LNCAP (cell line): ENCODE measurements around the gene SLC51A.

Experiments
- TF ChIP-seq, protein P1 (sequence below): fragments of 450-650 bp; IDR thresholded peaks from 2 replicates; pipeline ENCODE4 v1.5.1; 2017; ENCODE audit warnings: mild to moderate bottlenecking

SLC51A gene

DNA sequence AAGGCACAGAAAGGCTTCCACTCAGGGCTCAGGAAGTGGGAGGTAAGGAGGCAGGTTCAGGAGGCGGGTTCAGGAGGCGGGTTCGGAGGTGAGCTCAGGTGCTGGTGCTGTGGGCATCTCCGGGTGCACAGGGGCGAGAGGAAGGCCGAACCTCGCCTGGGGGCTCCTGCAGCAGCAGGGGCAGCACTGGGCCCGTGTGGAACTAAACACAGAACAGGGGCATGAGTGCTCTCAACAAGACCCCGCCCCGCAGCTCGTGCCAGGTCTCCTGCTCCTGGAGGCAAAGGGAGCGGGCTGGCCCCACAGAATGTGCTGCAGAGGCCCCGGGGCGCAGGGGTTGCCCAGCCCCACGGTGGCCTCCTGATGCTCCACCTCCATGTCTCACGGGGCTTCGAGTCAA, 18.8 kb upstream of the SLC51A start:
- TF ChIP-seq, protein P1, sequence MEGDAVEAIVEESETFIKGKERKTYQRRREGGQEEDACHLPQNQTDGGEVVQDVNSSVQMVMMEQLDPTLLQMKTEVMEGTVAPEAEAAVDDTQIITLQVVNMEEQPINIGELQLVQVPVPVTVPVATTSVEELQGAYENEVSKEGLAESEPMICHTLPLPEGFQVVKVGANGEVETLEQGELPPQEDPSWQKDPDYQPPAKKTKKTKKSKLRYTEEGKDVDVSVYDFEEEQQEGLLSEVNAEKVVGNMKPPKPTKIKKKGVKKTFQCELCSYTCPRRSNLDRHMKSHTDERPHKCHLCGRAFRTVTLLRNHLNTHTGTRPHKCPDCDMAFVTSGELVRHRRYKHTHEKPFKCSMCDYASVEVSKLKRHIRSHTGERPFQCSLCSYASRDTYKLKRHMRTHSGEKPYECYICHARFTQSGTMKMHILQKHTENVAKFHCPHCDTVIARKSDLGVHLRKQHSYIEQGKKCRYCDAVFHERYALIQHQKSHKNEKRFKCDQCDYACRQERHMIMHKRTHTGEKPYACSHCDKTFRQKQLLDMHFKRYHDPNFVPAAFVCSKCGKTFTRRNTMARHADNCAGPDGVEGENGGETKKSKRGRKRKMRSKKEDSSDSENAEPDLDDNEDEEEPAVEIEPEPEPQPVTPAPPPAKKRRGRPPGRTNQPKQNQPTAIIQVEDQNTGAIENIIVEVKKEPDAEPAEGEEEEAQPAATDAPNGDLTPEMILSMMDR, result no peak

DNA sequence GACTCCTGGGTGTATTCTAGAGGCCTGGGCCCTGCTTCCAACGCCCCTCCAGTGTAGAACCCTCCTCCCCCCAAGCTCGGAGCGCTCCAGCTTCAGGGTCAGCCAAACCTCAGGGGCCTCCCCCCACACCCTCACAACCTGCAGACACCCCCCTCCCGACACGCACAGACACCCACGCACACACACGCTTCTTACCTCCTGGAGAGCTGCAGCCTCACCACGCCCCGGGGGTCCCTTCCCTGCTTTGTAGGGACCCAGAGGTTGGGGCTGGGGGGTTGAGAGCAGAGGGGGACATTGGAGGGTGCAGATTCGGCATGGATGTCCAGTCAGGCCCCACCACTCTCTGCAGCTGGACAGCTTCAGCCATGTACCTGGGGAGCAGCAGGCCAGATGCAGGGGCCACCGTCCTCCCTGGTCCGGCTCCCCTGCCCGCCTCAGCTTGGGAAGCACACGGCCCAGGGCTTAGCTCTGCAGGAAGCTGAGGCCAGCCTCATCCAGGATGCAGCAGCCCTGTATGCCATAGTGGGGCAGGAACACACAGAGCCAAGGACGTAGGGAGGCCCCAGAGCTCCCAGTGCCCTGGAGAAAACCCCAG, 18.2 kb upstream of the SLC51A start:
- TF ChIP-seq, protein P1, result no peak

DNA sequence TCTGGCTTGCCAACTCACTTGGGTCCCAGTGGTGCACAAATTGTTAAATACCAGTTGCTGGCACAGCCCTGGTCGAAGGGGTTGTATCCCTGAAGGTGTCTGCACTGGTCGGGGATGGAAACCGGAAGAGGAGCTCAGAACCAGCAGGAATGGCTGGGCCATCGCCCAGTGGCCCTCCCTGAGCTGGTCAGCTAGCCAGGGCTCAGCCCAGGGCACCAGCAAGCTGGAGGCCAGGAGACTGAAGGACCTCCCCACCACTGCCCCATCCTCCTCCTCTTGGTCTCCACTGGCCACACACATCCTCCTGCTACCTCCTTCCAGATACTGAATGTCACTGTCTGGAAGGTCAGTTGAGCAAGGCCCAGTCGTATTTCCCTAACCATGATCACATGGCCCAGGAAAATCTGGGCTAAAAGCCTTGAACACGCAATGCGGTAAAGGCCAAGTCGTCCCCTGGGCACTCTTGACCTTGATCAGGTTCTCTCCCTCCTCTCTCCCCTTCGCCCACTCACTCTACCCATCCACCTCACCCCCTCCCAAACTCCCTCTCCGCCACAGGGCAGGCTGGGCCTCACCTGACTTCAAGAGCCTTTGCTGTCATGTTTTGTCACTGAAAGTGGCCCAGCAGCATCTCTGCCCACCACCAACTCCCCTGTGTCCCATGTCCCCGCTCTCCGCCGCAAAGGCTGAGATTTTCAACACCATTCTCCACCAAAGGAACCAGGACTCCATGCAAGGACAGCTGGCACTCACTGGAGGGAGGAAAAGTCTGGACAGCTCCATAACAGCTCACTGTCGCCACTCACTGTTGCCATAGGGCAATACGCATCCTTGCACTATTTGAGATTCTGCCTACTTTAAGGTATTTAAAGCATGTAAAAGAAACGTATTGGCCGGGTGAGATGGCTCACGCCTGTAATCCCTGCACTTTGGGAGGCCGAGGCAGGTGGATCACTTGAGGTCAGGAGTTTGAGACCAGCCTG, 17.3 kb upstream of the SLC51A start:
- TF ChIP-seq, protein P1, result peak; percentile 8; the same call in 1 of the 2 replicates

DNA sequence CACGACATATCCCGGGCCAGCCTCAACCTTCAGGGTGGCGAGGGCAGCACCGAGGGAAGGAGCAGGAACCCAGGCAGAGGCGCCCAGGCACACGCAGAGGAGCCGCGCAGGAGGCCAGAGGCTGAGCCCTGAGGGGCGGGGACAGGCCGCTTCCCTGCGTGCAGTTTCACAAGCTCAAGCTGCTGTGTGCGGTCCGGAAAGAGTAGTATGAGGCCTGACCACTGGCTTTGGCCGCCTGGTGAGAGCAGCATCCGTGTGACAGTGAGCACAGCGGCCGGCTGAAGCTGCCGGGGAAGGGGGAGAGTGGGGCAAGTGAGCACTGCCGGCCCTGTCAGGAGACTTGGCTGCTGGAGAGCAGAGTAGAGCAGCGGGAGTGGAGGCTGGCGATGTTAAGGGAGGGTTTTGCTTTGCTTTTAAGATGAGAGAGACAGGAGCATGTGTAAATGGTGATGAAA, 13.8 kb upstream of the SLC51A start:
- TF ChIP-seq, protein P1, result no peak

DNA sequence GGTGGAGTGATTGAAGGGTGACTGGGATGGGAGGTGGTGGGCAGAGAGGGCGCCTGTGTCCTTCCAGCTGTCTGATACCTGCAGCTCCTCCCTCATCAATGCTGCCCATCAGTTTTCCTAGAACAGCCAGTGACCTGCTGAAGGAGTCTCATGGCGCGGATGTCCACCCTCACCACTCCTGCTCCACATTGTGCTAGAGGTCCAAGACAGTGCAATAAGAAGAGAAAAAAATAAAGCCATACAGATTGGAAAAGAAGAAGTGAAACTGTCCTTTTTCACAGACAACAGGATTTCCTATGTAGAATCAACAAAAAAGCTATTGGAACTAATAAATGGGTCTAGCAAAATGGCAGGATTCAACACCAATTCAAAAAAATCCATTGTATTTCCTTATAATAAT, 12.5 kb upstream of the SLC51A start:
- TF ChIP-seq, protein P1, result no peak

DNA sequence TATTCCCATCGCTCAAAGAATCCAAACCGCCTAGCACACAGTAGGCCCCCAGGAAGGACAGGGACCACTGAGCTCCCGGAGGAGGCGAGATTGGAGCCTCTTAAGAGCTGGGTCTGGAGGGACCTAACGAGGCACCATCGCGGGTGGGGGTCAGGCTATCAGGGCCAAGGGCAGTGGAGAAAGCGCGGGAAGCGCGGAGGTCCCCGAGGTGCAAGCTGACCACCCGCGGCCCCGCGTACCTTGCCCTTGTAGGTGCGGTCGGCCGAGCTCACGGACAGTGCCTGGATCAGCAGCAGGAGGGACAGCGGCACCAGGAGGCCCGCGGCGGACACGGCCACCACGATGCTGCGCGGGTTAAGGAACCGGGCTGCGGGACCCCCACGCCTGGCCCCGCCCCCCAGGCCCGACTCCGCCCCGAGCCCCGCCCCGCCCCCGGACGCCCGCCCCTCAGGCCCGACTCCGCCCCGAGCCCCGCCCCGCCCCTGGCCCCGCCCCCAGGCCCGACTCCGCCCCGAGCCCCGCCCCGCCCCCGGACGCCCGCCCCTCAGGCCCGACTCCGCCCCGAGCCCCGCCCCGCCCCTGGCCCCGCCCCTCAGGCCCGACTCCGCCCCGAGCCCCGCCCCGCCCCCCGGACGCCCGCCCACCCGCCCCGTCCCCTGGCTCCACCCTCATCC, 9.0 kb upstream of the SLC51A start:
- TF ChIP-seq, protein P1, result no peak

DNA sequence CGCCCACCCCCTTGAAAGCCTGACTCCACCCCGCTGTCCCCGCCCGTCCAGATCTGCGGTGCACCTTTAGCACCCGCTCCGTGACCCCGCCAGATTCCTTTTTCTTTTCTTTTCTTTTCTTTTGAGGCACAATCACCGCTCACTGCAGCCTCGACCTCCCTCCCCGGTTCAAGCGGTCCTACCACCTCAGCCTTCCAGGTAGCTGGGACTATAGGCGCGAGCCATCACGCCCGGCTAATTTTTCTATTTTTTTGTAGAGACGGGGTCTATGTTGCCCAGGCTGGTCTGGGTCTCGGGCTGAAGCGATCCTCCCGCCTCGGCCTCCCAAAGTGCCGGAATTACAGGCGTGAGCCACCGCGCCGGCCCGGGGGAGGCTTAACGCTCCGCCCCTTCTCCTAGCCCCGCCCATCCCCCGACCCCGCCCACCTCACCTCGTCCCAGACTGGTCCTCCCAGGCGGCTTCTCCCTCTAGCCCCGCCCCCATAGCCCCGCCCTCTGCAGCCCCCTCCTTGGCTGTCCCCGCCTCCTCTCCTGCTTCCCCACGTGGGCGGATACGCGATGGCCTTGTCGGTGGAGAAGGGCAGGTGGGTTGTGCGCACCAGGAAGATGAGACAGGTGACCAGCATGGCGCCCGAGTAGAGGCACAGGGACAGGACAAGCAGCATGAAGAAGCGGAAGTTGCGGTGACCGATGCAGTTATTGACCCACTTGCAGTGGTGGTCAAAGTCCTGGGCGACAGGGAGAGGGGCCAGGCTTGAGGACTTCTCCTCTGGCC, 8.3 kb upstream of the SLC51A start:
- TF ChIP-seq, protein P1, result no peak
